Endodermal cell (in vitro differentiated cells): Measurements from ENCODE around the gene BCL2. TPM values are rescaled to one million over a fixed set of nuclear protein-coding genes. Genes with fewer than 3 reads are reported as not detected.

Experiments
- DNase-seq: peaks from one replicate; pipeline ENCODE4 v3.0.0-alpha.2; 2017
- H3K27ac ChIP-seq: 2 replicates; pipeline ENCODE4 v1.5.1; 2013; ENCODE audit warnings: mild to moderate bottlenecking, low read depth, low read length, moderate library complexity
- H3K27me3 ChIP-seq: 2 replicates; pipeline ENCODE4 v1.6.1; 2013; ENCODE audit warnings: mild to moderate bottlenecking, low read length, moderate library complexity; ENCODE audit not compliant: insufficient read depth, control insufficient read depth, poor library complexity, severe bottlenecking
- H3K36me3 ChIP-seq: 2 replicates; pipeline ENCODE4 v1.7.0; 2013; ENCODE audit warnings: mild to moderate bottlenecking, low read length, moderate library complexity; ENCODE audit not compliant: control insufficient read depth, insufficient read depth
- H3K4me1 ChIP-seq: one replicate; pipeline ENCODE4 v1.7.0; 2013; ENCODE audit warnings: low read length; ENCODE audit not compliant: control insufficient read depth, insufficient read depth
- H3K4me3 ChIP-seq: 2 replicates; pipeline ENCODE4 v1.5.1; 2013; ENCODE audit warnings: mild to moderate bottlenecking, low read length, moderate library complexity
- H3K9ac ChIP-seq: 2 replicates; pipeline ENCODE4 v1.6.1; 2013; ENCODE audit warnings: mild to moderate bottlenecking, low read length, moderate library complexity; ENCODE audit not compliant: poor library complexity, severe bottlenecking; ENCODE audit errors: extremely low read depth
- H3K9me3 ChIP-seq: 2 replicates; pipeline ENCODE4 v1.6.1; 2013; ENCODE audit warnings: mild to moderate bottlenecking, low read length, moderate library complexity; ENCODE audit not compliant: control insufficient read depth
- H3K27ac Mint-ChIP-seq: 2 replicates; pipeline ENCODE4 v1.8.0; 2020; ENCODE audit warnings: mixed read lengths
- H3K27me3 Mint-ChIP-seq: 2 replicates; pipeline ENCODE4 v1.8.0; 2021; ENCODE audit warnings: mild to moderate bottlenecking, mixed read lengths; ENCODE audit not compliant: insufficient read depth
- H3K36me3 Mint-ChIP-seq: 2 replicates; pipeline ENCODE4 v1.8.0; 2020; ENCODE audit warnings: low read depth, mixed read lengths
- H3K4me1 Mint-ChIP-seq: 2 replicates; pipeline ENCODE4 v1.8.0; 2020; ENCODE audit warnings: mixed read lengths
- H3K4me3 Mint-ChIP-seq: 2 replicates; pipeline ENCODE4 v1.8.0; 2020; ENCODE audit warnings: mild to moderate bottlenecking, moderate library complexity, mixed read lengths
- H3K9me3 Mint-ChIP-seq: 2 replicates; pipeline ENCODE4 v1.8.0; 2020; ENCODE audit warnings: mild to moderate bottlenecking, mixed read lengths
- CTCF ChIP-seq: fragments of 200-600 bp; sonication (generic); conservative IDR thresholded peaks from 2 replicates; pipeline ENCODE4 v1.5.0; 2021; ENCODE audit warnings: antibody characterized with exemption, mild to moderate bottlenecking
- whole genome bisulfite sequencing, 2 experiments: methylation state at CpG; one replicate each; pipeline versions ENCODE4 v1.1.5 to v1.1.7; 2013; ENCODE audit warnings: missing lambda C conversion rate in 2 of 2, mixed read lengths in 1 of 2; ENCODE audit not compliant: insufficient coverage in 1 of 2, insufficient read length in 1 of 2; 5-methylcytosine and 5-hydroxymethylcytosine counted together
- total RNA-seq, 2 donors: library from RNA; stranded (reverse); fragmentation: NEBNext Ultra II Directional in 1 of 2; extraction: Animal tissue kit (Norgen Biotek cat#: 25700) in 1 of 2; gene quantifications; 2 replicates in 1 of 2; 3 replicates in 1 of 2; pipeline ENCODE4 v1.2.1, GENCODE V29; 2021

BCL2 gene
- total RNA-seq, 2 donors from 2014 or later: 1.4 to 2.3 TPM

GRCh38 chr18:63346480-63347183 is 27.1 kb upstream of the BCL2 start:
- Mint-ChIP-seq H3K4me1 (no peaks in the 10 kb centered on the region), H3K27me3 (no peaks in the 10 kb centered on the region), H3K36me3 (peaks cover 73% of the 10 kb centered on the region), H3K9me3 (no peaks in the 10 kb centered on the region), H3K27ac (no peak overlapping the region), H3K4me3 (no peak overlapping the region)
- H3K9me3 ChIP-seq: no peaks in the 10 kb centered on the region
- H3K27ac ChIP-seq: no peak overlapping the region
- WGBS, 2 experiments: 89 to 91% methylated on average over 4 to 7 of the region's 7 CpGs
- H3K9ac ChIP-seq: no peak overlapping the region
- peaks cover 71% of the 10 kb centered on the region for H3K36me3 ChIP-seq
- H3K4me3 ChIP-seq: no peak overlapping the region
- TF ChIP-seq CTCF: no peak
- no peak for DNase-seq
- H3K27me3 ChIP-seq: no peaks in the 10 kb centered on the region
- H3K4me1 ChIP-seq: no peaks in the 10 kb centered on the region

GRCh38 chr18:63346031-63346430 is 26.5 kb upstream of the BCL2 start:
- H3K9me3 Mint-ChIP-seq: no peaks in the 10 kb centered on the region
- H3K9me3 ChIP-seq: no peaks in the 10 kb centered on the region
- 94 to 100% methylated on average over 1 to 7 of the region's 7 CpGs for WGBS, 2 experiments

GRCh38 chr18:63344918-63345317 is 25.3 kb upstream of the BCL2 start:
- Histone ChIP-seq H3K4me3 (no peak overlapping the region), H3K9ac (no peak overlapping the region), H3K4me1 (no peaks in the 10 kb centered on the region), H3K9me3 (no peaks in the 10 kb centered on the region), H3K27me3 (no peaks in the 10 kb centered on the region), H3K36me3 (peaks cover 65% of the 10 kb centered on the region), H3K27ac (no peak overlapping the region)
- WGBS, 2 experiments: 60 to 87% methylated on average over 1 to 2 of the region's 2 CpGs
- no peak overlapping the region for H3K4me3 Mint-ChIP-seq
- H3K4me1 Mint-ChIP-seq: peaks cover 1% of the 10 kb centered on the region
- no peaks in the 10 kb centered on the region for H3K9me3 Mint-ChIP-seq
- H3K27me3 Mint-ChIP-seq: no peaks in the 10 kb centered on the region
- peak overlapping the region; percentile 11 for H3K27ac Mint-ChIP-seq
- no peak for TF ChIP-seq CTCF
- no peak for DNase-seq
- peaks cover 73% of the 10 kb centered on the region for H3K36me3 Mint-ChIP-seq

More at GRCh38 chr18:63346031-63346430, 26.5 kb upstream of the BCL2 start:
- Histone ChIP-seq H3K4me1 (no peaks in the 10 kb centered on the region), H3K27ac (no peak overlapping the region), H3K4me3 (no peak overlapping the region), H3K36me3 (peaks cover 71% of the 10 kb centered on the region), H3K27me3 (no peaks in the 10 kb centered on the region), H3K9ac (no peak overlapping the region)
- Mint-ChIP-seq H3K36me3 (peaks cover 73% of the 10 kb centered on the region), H3K27me3 (no peaks in the 10 kb centered on the region), H3K4me3 (no peak overlapping the region), H3K27ac (no peak overlapping the region), H3K4me1 (no peaks in the 10 kb centered on the region)
- no peak for TF ChIP-seq CTCF
- no peak for DNase-seq
